ENCODE measurements around the gene GAS2L3. TPM values are rescaled to one million over a fixed set of nuclear protein-coding genes. Genes with fewer than 3 reads are reported as not detected.

Gene GAS2L3
- total RNA-seq (2013), result 5.0 TPM
- polyA plus RNA-seq, result 1 to 10 TPM in 2 of 3 donors, under 1 TPM in 1; 0.53 to 1.6 (median 1.1) TPM
- 2.6 and 2.8 TPM in 2 replicates for polyA minus RNA-seq
- 27.8 to 84.7 (median 76.4) reads per million in 11 experiments for total RNA-seq

DNA sequence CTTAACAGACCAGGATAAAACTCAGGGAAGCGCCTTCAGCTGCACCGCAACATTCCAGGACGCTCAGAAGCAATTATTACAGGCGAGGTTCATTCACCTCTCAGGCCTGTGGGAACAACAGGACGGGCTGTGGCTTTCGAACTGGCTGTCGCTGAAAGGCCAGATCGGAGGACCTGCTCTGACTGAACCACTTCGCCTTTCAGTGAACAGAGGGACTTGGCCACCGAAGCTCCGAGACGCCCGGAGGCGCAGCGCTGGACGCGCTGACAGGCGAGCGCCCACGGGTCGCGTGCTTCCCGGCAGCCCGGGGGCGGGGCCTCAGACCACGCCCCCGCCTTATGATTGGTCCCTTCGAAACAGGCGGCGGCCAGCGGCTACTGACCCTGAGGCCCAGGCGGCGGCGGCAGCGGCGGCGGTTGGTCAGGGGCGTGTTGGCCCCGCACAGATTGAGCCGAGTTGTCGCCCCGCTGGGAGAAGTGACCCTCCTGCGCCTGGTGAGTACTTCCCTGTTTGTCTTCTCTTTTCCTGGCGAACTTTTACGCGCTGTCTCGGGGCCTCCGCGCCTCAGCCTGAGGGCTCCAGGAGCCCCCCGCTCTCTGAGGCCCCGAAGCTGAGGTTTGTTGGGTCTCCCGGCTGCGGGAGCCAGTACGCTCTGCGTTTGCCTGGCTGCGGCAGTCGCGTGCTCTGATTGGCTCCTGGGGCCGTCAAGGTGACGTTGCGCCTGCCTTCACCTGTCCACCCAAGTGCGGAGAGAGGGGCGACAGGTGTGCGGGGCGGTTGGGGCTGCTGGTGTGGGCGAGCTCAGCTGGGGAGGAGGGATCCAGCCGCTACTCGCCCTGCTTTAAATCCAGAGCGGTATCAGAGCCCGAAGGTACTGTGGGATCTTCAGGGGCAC lies at the start of gene GAS2L3:
TSS of gene GAS2L3 (plus strand) at position 393 of the 895 bp plus-strand sequence. CDS start 21,221 bp downstream, outside the sequence.
- intact Hi-C loops (cut with micrococcal nuclease), result loop anchor here in 1 of 2 donors (5.0 to 10.0 kb wide), 2 partner anchors 34 to 309 kb away; partner anchors contain the start of genes DEPDC4 and SCYL2
- peak within 1 kb of the TSS; percentile 88 to 97 (median 95) for H3K27ac Mint-ChIP-seq
- 2% methylated on average over 66 of the region's 70 CpGs for WGBS (ENCODE audit: insufficient coverage)

GRCh38 chr12:100528034-100528433 lies 45.5 kb upstream of the GAS2L3 start:
- Histone ChIP-seq H3K9ac (ENCODE audit: insufficient read depth, low read length, poor library complexity, severe bottlenecking) (no peak overlapping the region), H3K4me1 (ENCODE audit: control insufficient read depth in 1 of 2, insufficient read depth in 2 of 2, low read length in 2 of 2) (no peaks in the 10 kb centered on the region), H3K79me2 (ENCODE audit: insufficient read depth, low read length) (no peaks in the 10 kb centered on the region), H3K36me3 (replicated peaks in 1 of 2; ENCODE audit: control insufficient read depth in 1 of 2, insufficient read depth in 2 of 2, low read length in 2 of 2) (no peaks in the 10 kb centered on the region), H3K4me3 (replicated peaks in 1 of 3; ENCODE audit: low read depth in 2 of 3, low read length in 3 of 3) (no peak overlapping the region), H3K27ac (ENCODE audit: low read depth in 1 of 2, low read length in 2 of 2) (no peak overlapping the region), H3K9me3 (replicated peaks in 1 of 2; ENCODE audit: control insufficient read depth in 1 of 2, insufficient read depth in 1 of 2, low read length in 2 of 2) (no peaks in the 10 kb centered on the region), H3K4me2 (replicated peaks; ENCODE audit: extremely low read depth, low read length, poor library complexity, severe bottlenecking) (no peak overlapping the region), H3K27me3 (ENCODE audit: control insufficient read depth in 2 of 2, insufficient read depth in 2 of 2, low read length in 2 of 2) (no peaks in the 10 kb centered on the region), H2AFZ (ENCODE audit: insufficient read depth, low read depth, low read length, poor library complexity, severe bottlenecking) (no peak overlapping the region), H4K20me1 (ENCODE audit: insufficient read depth, low read length) (no peaks in the 10 kb centered on the region)
- Mint-ChIP-seq H3K4me1 (no peaks in the 10 kb centered on the region), H3K27ac (no peak overlapping the region), H3K9me3 (peaks cover 0 to 4% (median 0%) of the 10 kb centered on the region in 7 donors), H3K27me3 (ENCODE audit: low read depth in 3 of 3) (peaks cover 0 to 10% (median 2%) of the 10 kb centered on the region in 3 donors), H3K36me3 (no peaks in the 10 kb centered on the region), H3K4me3 (no peak overlapping the region)
- TF ChIP-seq, protein P1, sequence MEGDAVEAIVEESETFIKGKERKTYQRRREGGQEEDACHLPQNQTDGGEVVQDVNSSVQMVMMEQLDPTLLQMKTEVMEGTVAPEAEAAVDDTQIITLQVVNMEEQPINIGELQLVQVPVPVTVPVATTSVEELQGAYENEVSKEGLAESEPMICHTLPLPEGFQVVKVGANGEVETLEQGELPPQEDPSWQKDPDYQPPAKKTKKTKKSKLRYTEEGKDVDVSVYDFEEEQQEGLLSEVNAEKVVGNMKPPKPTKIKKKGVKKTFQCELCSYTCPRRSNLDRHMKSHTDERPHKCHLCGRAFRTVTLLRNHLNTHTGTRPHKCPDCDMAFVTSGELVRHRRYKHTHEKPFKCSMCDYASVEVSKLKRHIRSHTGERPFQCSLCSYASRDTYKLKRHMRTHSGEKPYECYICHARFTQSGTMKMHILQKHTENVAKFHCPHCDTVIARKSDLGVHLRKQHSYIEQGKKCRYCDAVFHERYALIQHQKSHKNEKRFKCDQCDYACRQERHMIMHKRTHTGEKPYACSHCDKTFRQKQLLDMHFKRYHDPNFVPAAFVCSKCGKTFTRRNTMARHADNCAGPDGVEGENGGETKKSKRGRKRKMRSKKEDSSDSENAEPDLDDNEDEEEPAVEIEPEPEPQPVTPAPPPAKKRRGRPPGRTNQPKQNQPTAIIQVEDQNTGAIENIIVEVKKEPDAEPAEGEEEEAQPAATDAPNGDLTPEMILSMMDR (IDR thresholded peaks at IDR 0.05), result no peak
- no peak for DNase-seq
- intact Hi-C loops (cut with micrococcal nuclease), result no loop called here
- WGBS (ENCODE audit: insufficient coverage), result 60% methylated on average over 1 of the region's 3 CpGs

More for the DNA sequence above, at the start of gene GAS2L3:
- Histone ChIP-seq H2AFZ (ENCODE audit: insufficient read depth, low read depth, low read length, poor library complexity, severe bottlenecking) (peak within 1 kb of the TSS; percentile 86), H3K4me2 (replicated peaks; ENCODE audit: extremely low read depth, low read length, poor library complexity, severe bottlenecking) (peak within 1 kb of the TSS; percentile 94), H3K36me3 (replicated peaks in 1 of 2; ENCODE audit: control insufficient read depth in 1 of 2, insufficient read depth in 2 of 2, low read length in 2 of 2) (no peaks in the 10 kb centered on the region), H3K9ac (ENCODE audit: insufficient read depth, low read length, poor library complexity, severe bottlenecking) (peak within 1 kb of the TSS; percentile 86), H3K79me2 (ENCODE audit: insufficient read depth, low read length) (peaks cover 44% of the 10 kb centered on the region), H3K27me3 (ENCODE audit: control insufficient read depth in 2 of 2, insufficient read depth in 2 of 2, low read length in 2 of 2) (no peaks in the 10 kb centered on the region), H3K4me3 (replicated peaks in 1 of 3; ENCODE audit: low read depth in 2 of 3, low read length in 3 of 3) (peak within 1 kb of the TSS; percentile 60 to 97 (median 82)), H3K4me1 (ENCODE audit: control insufficient read depth in 1 of 2, insufficient read depth in 2 of 2, low read length in 2 of 2) (peaks cover 19 to 28% of the 10 kb centered on the region in 2 donors), H4K20me1 (ENCODE audit: insufficient read depth, low read length) (no peaks in the 10 kb centered on the region), H3K9me3 (replicated peaks in 1 of 2; ENCODE audit: control insufficient read depth in 1 of 2, insufficient read depth in 1 of 2, low read length in 2 of 2) (no peaks in the 10 kb centered on the region), H3K27ac (ENCODE audit: low read depth in 1 of 2, low read length in 2 of 2) (peak within 1 kb of the TSS; percentile 85 to 89)
- Mint-ChIP-seq H3K4me3 (peak within 1 kb of the TSS; percentile 94 to 97), H3K4me1 (peaks cover 17% of the 10 kb centered on the region), H3K36me3 (peaks cover 8 to 9% of the 10 kb centered on the region in 2 donors), H3K9me3 (peaks cover 0 to 6% (median 2%) of the 10 kb centered on the region in 7 donors), H3K27me3 (ENCODE audit: low read depth in 3 of 3) (peaks cover 0 to 1% (median 0%) of the 10 kb centered on the region in 3 donors)
- DNase-seq, result peak; percentile 92 to 94 (median 93)
- TF ChIP-seq, protein P1 (IDR thresholded peaks at IDR 0.05), result no peak
